ENCODE data around the gene SPARCL1.
"Not testable (repeated sequence)": the region's sequence is repeated elsewhere in the genome, so short reads cannot be mapped to it uniquely, and the experiment has no call there.

Gene SPARCL1

GRCh38 chr4:87529187-87529586, at the start of gene SPARCL1:
Gene SPARCL1, minus strand, starts transcription at chr4:87529376. Its CDS starts 29,802 bp downstream, at chr4:87499574.
- no peak for DNase-seq

GRCh38 chr4:87575983-87576382, 46.8 kb upstream of the SPARCL1 start:
- no peak for DNase-seq

GRCh38 chr4:87575408-87575807, 46.2 kb upstream of the SPARCL1 start:
- no peak for DNase-seq

- DNase-seq = no peak
Measured at GRCh38 chr4:87574996-87575395, 45.8 kb upstream of the SPARCL1 start.

GRCh38 chr4:87574376-87574775, 45.2 kb upstream of the SPARCL1 start:
- not testable (repeated sequence) for DNase-seq

- DNase-seq = no peak
Measured at GRCh38 chr4:87570290-87570805, 41.2 kb upstream of the SPARCL1 start.

GRCh38 chr4:87567191-87567590, 38.0 kb upstream of the SPARCL1 start:
- DNase-seq = no peak

GRCh38 chr4:87566276-87566675, 37.1 kb upstream of the SPARCL1 start:
- no peak for DNase-seq

- DNase-seq = no peak
Measured at GRCh38 chr4:87565746-87566145, 36.6 kb upstream of the SPARCL1 start.

- no peak for DNase-seq
Measured at GRCh38 chr4:87560802-87561201, 31.6 kb upstream of the SPARCL1 start.

- DNase-seq = peak; percentile 3 to 7
Measured at GRCh38 chr4:87559090-87559837, 30.1 kb upstream of the SPARCL1 start.

- DNase-seq = no peak
Measured at GRCh38 chr4:87557348-87557747, 28.2 kb upstream of the SPARCL1 start.

- DNase-seq = no peak
Measured at GRCh38 chr4:87555773-87556619, 26.8 kb upstream of the SPARCL1 start.

- no peak for DNase-seq
Measured at GRCh38 chr4:87553182-87553581, 24.0 kb upstream of the SPARCL1 start.

- DNase-seq = no peak
Measured at GRCh38 chr4:87551361-87551760, 22.2 kb upstream of the SPARCL1 start.

- no peak for DNase-seq
Measured at GRCh38 chr4:87547016-87547708, 18.0 kb upstream of the SPARCL1 start.

- no peak for DNase-seq
Measured at GRCh38 chr4:87545052-87545451, 15.9 kb upstream of the SPARCL1 start.

GRCh38 chr4:87543835-87544461, 14.8 kb upstream of the SPARCL1 start:
- DNase-seq = no peak

- DNase-seq = no peak
Measured at GRCh38 chr4:87542734-87543312, 13.6 kb upstream of the SPARCL1 start.

GRCh38 chr4:87541956-87542709, 13.0 kb upstream of the SPARCL1 start:
- DNase-seq = no peak

GRCh38 chr4:87541521-87541920, 12.3 kb upstream of the SPARCL1 start:
- no peak for DNase-seq
